ENCODE data around the gene CRISP1.

DNA sequence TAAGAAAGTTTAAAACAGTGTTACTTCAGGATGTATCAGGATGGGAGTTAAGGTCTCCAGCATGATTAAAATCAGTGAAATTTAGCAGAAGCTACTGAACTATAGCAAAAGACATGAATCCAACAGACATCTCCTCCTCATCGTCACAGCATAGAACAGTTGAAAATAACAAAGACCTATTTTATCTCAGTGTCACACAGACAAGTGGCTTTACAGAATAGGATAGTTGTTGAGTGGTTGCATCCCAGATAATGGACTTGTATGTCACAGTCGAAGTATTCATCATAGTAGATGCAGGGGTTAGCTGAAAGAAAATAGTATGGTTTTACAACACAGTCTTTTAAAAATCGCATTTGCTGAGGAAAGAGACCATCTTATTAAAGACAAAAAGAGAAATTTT is 31.2 kb downstream of the CRISP1 start:
- TF ChIP-seq, protein P1, sequence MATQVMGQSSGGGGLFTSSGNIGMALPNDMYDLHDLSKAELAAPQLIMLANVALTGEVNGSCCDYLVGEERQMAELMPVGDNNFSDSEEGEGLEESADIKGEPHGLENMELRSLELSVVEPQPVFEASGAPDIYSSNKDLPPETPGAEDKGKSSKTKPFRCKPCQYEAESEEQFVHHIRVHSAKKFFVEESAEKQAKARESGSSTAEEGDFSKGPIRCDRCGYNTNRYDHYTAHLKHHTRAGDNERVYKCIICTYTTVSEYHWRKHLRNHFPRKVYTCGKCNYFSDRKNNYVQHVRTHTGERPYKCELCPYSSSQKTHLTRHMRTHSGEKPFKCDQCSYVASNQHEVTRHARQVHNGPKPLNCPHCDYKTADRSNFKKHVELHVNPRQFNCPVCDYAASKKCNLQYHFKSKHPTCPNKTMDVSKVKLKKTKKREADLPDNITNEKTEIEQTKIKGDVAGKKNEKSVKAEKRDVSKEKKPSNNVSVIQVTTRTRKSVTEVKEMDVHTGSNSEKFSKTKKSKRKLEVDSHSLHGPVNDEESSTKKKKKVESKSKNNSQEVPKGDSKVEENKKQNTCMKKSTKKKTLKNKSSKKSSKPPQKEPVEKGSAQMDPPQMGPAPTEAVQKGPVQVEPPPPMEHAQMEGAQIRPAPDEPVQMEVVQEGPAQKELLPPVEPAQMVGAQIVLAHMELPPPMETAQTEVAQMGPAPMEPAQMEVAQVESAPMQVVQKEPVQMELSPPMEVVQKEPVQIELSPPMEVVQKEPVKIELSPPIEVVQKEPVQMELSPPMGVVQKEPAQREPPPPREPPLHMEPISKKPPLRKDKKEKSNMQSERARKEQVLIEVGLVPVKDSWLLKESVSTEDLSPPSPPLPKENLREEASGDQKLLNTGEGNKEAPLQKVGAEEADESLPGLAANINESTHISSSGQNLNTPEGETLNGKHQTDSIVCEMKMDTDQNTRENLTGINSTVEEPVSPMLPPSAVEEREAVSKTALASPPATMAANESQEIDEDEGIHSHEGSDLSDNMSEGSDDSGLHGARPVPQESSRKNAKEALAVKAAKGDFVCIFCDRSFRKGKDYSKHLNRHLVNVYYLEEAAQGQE (IDR thresholded peaks at IDR 0.05; ENCODE audit: low read depth, low read length): no peak
- TF ChIP-seq FOXJ3 (CRISPR knock-in tag; IDR thresholded peaks at IDR 0.05) (no peak), RCOR1 (IDR thresholded peaks at IDR 0.05; ENCODE audit: low read length) (no peak)
- TF ChIP-seq, protein P2, sequence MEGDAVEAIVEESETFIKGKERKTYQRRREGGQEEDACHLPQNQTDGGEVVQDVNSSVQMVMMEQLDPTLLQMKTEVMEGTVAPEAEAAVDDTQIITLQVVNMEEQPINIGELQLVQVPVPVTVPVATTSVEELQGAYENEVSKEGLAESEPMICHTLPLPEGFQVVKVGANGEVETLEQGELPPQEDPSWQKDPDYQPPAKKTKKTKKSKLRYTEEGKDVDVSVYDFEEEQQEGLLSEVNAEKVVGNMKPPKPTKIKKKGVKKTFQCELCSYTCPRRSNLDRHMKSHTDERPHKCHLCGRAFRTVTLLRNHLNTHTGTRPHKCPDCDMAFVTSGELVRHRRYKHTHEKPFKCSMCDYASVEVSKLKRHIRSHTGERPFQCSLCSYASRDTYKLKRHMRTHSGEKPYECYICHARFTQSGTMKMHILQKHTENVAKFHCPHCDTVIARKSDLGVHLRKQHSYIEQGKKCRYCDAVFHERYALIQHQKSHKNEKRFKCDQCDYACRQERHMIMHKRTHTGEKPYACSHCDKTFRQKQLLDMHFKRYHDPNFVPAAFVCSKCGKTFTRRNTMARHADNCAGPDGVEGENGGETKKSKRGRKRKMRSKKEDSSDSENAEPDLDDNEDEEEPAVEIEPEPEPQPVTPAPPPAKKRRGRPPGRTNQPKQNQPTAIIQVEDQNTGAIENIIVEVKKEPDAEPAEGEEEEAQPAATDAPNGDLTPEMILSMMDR (IDR thresholded peaks at IDR 0.05): no peak
